ENCODE results near the gene VLDLR.
A peak's percentile ranks its signal among the peaks of the same experiment; 100 is the strongest.

Gene VLDLR

DNA sequence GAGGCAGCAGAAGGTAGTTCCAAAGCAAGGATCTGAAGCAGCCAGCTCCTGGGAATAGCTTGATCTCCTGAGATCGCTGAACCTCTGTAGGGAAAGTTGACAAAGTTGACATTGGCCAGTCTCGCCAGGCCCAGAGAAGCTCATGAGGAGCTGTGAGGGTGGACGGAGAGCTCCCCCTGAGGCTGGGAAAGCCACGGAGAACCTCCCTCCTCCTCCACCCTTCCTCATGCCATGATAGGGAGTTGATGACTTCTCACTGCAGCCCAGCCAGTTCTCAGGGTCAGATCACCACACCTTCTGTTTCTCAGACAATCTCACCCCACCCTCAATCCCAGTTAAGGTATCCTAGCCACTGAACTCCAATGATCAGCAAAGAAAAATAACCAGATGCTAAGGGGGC is 65.3 kb downstream of the VLDLR start:
- no peak for ATAC-seq
- no peak for TF ChIP-seq OSR1 (CRISPR knock-in tag; IDR thresholded peaks at IDR 0.05)
- TF ChIP-seq ISL1 (CRISPR knock-in tag; IDR thresholded peaks at IDR 0.05) = no peak
- TF ChIP-seq, protein P1, sequence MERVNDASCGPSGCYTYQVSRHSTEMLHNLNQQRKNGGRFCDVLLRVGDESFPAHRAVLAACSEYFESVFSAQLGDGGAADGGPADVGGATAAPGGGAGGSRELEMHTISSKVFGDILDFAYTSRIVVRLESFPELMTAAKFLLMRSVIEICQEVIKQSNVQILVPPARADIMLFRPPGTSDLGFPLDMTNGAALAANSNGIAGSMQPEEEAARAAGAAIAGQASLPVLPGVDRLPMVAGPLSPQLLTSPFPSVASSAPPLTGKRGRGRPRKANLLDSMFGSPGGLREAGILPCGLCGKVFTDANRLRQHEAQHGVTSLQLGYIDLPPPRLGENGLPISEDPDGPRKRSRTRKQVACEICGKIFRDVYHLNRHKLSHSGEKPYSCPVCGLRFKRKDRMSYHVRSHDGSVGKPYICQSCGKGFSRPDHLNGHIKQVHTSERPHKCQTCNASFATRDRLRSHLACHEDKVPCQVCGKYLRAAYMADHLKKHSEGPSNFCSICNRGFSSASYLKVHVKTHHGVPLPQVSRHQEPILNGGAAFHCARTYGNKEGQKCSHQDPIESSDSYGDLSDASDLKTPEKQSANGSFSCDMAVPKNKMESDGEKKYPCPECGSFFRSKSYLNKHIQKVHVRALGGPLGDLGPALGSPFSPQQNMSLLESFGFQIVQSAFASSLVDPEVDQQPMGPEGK (CRISPR knock-in tag; IDR thresholded peaks at IDR 0.05; ENCODE audit: borderline replicate concordance) = no peak

DNA sequence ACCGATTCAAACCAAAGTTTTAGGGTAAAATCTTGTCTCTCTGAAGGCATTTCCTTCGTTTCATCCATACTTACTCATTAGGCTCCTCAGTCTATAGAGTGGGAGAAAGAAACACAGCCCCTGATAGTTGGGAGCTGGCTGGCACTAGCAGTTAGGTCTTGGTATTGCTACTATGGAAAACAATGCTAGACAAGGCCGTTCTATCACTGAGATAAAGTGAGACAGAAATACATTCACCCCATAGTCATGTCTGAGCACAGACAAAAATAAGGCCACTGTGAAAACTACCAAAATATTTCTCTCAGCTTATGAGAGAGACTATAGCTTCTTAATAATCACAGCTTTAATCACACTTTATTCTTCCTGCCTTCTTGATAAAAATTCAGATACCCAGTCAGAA is 67.0 kb downstream of the VLDLR start:
- ATAC-seq = no peak

DNA sequence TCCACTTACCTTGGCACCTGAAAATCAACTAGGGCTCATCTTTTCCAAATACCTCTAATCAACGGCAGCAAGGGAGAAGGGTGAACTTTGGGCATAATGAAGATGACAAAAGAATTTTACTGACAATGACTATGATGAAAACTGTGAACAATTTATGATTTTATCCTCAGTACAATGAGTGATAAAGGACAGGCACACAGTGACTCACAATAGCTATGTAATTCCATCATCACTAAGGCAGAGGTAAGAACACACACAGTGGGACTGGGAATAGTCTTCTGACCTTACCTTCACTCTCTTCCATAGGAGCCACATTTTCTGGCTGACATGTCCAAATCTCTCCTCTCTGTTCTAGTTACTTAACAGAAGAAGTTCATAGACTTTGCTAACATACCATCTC is 69.6 kb downstream of the VLDLR start:
- TF ChIP-seq TCF4 (CRISPR knock-in tag; IDR thresholded peaks at IDR 0.05; ENCODE audit: borderline replicate concordance) (no peak), ARNTL (CRISPR knock-in tag; IDR thresholded peaks at IDR 0.05; ENCODE audit: borderline replicate concordance, low read depth) (no peak), GLIS3 (CRISPR knock-in tag; IDR thresholded peaks at IDR 0.05) (no peak), BACH2 (CRISPR knock-in tag; IDR thresholded peaks at IDR 0.05; ENCODE audit: borderline replicate concordance) (no peak), CSDC2 (CRISPR knock-in tag; IDR thresholded peaks at IDR 0.05) (no peak), SNAI2 (CRISPR knock-in tag; IDR thresholded peaks at IDR 0.05) (no peak), ZNF8 (CRISPR knock-in tag; IDR thresholded peaks at IDR 0.05) (no peak), OSR1 (CRISPR knock-in tag; IDR thresholded peaks at IDR 0.05) (no peak)
- TF ChIP-seq, protein P1 (CRISPR knock-in tag; IDR thresholded peaks at IDR 0.05; ENCODE audit: borderline replicate concordance) = no peak
- peak; percentile 30; the same call in 2 of the 3 replicates for ATAC-seq

More for the DNA sequence above, 67.0 kb downstream of the VLDLR start:
- TF ChIP-seq CSDC2 (CRISPR knock-in tag; IDR thresholded peaks at IDR 0.05) = no peak
- TF ChIP-seq, protein P2, sequence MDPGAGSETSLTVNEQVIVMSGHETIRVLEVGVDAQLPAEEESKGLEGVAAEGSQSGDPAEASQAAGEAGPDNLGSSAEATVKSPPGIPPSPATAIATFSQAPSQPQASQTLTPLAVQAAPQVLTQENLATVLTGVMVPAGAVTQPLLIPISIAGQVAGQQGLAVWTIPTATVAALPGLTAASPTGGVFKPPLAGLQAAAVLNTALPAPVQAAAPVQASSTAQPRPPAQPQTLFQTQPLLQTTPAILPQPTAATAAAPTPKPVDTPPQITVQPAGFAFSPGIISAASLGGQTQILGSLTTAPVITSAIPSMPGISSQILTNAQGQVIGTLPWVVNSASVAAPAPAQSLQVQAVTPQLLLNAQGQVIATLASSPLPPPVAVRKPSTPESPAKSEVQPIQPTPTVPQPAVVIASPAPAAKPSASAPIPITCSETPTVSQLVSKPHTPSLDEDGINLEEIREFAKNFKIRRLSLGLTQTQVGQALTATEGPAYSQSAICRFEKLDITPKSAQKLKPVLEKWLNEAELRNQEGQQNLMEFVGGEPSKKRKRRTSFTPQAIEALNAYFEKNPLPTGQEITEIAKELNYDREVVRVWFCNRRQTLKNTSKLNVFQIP (CRISPR knock-in tag; IDR thresholded peaks at IDR 0.05; ENCODE audit: borderline replicate concordance, low read depth) = no peak
- no peak for TF ChIP-seq OSR1 (CRISPR knock-in tag; IDR thresholded peaks at IDR 0.05)
- no peak for TF ChIP-seq ESRRG (CRISPR knock-in tag; IDR thresholded peaks at IDR 0.05)
- TF ChIP-seq, protein P3, sequence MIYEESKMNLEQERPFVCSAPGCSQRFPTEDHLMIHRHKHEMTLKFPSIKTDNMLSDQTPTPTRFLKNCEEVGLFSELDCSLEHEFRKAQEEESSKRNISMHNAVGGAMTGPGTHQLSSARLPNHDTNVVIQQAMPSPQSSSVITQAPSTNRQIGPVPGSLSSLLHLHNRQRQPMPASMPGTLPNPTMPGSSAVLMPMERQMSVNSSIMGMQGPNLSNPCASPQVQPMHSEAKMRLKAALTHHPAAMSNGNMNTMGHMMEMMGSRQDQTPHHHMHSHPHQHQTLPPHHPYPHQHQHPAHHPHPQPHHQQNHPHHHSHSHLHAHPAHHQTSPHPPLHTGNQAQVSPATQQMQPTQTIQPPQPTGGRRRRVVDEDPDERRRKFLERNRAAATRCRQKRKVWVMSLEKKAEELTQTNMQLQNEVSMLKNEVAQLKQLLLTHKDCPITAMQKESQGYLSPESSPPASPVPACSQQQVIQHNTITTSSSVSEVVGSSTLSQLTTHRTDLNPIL (CRISPR knock-in tag; IDR thresholded peaks at IDR 0.05; ENCODE audit: low read depth) = no peak
- TF ChIP-seq, protein P4, sequence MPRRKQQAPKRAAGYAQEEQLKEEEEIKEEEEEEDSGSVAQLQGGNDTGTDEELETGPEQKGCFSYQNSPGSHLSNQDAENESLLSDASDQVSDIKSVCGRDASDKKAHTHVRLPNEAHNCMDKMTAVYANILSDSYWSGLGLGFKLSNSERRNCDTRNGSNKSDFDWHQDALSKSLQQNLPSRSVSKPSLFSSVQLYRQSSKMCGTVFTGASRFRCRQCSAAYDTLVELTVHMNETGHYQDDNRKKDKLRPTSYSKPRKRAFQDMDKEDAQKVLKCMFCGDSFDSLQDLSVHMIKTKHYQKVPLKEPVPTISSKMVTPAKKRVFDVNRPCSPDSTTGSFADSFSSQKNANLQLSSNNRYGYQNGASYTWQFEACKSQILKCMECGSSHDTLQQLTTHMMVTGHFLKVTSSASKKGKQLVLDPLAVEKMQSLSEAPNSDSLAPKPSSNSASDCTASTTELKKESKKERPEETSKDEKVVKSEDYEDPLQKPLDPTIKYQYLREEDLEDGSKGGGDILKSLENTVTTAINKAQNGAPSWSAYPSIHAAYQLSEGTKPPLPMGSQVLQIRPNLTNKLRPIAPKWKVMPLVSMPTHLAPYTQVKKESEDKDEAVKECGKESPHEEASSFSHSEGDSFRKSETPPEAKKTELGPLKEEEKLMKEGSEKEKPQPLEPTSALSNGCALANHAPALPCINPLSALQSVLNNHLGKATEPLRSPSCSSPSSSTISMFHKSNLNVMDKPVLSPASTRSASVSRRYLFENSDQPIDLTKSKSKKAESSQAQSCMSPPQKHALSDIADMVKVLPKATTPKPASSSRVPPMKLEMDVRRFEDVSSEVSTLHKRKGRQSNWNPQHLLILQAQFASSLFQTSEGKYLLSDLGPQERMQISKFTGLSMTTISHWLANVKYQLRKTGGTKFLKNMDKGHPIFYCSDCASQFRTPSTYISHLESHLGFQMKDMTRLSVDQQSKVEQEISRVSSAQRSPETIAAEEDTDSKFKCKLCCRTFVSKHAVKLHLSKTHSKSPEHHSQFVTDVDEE (CRISPR knock-in tag; IDR thresholded peaks at IDR 0.05) = no peak
- no peak for TF ChIP-seq TCF4 (CRISPR knock-in tag; IDR thresholded peaks at IDR 0.05; ENCODE audit: borderline replicate concordance)

DNA sequence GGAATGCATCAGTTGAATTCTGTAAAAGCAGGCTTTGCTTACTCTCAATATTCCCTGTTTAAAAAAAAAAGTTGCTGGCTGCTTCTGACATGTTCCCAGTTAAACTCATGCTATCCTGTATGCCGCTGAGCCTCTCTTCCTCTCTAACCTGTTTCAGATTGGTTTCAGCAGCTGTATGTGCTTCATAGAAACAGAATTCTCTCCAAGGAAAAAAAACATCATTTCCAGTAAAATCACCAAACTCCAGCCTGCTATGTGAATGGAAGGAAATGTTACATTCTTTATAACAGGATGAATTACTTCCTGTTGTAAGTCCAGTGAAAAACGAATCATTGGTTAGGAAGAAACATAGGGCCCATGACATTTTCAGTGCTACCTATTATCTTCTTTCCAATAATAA is 70.0 kb downstream of the VLDLR start:
- peak; percentile 44 for ATAC-seq
- TF ChIP-seq, protein P3 (CRISPR knock-in tag; IDR thresholded peaks at IDR 0.05; ENCODE audit: low read depth) = no peak
- TF ChIP-seq, protein P5, sequence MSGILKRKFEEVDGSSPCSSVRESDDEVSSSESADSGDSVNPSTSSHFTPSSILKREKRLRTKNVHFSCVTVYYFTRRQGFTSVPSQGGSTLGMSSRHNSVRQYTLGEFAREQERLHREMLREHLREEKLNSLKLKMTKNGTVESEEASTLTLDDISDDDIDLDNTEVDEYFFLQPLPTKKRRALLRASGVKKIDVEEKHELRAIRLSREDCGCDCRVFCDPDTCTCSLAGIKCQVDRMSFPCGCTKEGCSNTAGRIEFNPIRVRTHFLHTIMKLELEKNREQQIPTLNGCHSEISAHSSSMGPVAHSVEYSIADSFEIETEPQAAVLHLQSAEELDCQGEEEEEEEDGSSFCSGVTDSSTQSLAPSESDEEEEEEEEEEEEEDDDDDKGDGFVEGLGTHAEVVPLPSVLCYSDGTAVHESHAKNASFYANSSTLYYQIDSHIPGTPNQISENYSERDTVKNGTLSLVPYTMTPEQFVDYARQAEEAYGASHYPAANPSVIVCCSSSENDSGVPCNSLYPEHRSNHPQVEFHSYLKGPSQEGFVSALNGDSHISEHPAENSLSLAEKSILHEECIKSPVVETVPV (CRISPR knock-in tag; IDR thresholded peaks at IDR 0.05) = no peak
- TF ChIP-seq RARB (CRISPR knock-in tag; IDR thresholded peaks at IDR 0.05) (no peak), ZFP30 (CRISPR knock-in tag; IDR thresholded peaks at IDR 0.05) (no peak), TCF4 (CRISPR knock-in tag; IDR thresholded peaks at IDR 0.05; ENCODE audit: borderline replicate concordance) (no peak), CSDC2 (CRISPR knock-in tag; IDR thresholded peaks at IDR 0.05) (no peak), PPARA (CRISPR knock-in tag; IDR thresholded peaks at IDR 0.05; ENCODE audit: borderline replicate concordance) (no peak), ARNTL (CRISPR knock-in tag; IDR thresholded peaks at IDR 0.05; ENCODE audit: borderline replicate concordance, low read depth) (no peak)
- TF ChIP-seq, protein P1 (CRISPR knock-in tag; IDR thresholded peaks at IDR 0.05; ENCODE audit: borderline replicate concordance) = no peak
- TF ChIP-seq, protein P2 (CRISPR knock-in tag; IDR thresholded peaks at IDR 0.05; ENCODE audit: borderline replicate concordance, low read depth) = no peak

Measured in SK-N-SH treated with all-trans-retinoic acid at 6 μM for 48 hours (cell line).